IMR-90 (cell line): ENCODE measurements around the gene SWI5. TPM values are rescaled to one million over a fixed set of nuclear protein-coding genes. Genes with fewer than 3 reads are reported as not detected.

Experiments
- ATAC-seq: fragments of 200-7000 bp; cut with Tn5 transposase; 2 replicates; pipeline ENCODE4 v1.9.1; 2020; ENCODE audit warnings: low read depth, mild to moderate bottlenecking, moderate library complexity
- BruUV-seq: library from RNA; stranded (reverse); fragments of 400-500 nt; replicated peaks from 2 replicates; lab custom pipeline; 2021; lab: Mats Ljungman, UMichigan
- CTCF ChIA-PET: fragments of 300-600 bp; formaldehyde crosslinking; extraction: SDS; loops from one replicate; lab custom pipeline; 2021; ENCODE audit warnings: antibody characterized with exemption; lab: Yijun Ruan, JAX
- POLR2A ChIA-PET: fragments of 300-600 bp; sonication (Branson Sonifier 250); formaldehyde crosslinking; loops from one replicate; lab custom pipeline; 2022; ENCODE audit warnings: antibody characterized with exemption; ENCODE audit not compliant: unreplicated experiment; lab: Charles Lee
- DNase-seq: peaks from one replicate; pipeline ENCODE4 v3.0.0; 2013
- H2AFZ ChIP-seq: replicated peaks from 2 replicates; pipeline ENCODE3; 2013; ENCODE audit warnings: low read length, mild to moderate bottlenecking; ENCODE audit not compliant: poor library complexity
- H2AK5ac ChIP-seq: 2 replicates; pipeline ENCODE4 v1.6.1; 2013; ENCODE audit warnings: low read depth, low read length, inconsistent platforms
- H2AK9ac ChIP-seq: replicated peaks from 2 replicates; pipeline ENCODE3; 2013; ENCODE audit warnings: mild to moderate bottlenecking, low read depth, low read length, moderate library complexity; ENCODE audit not compliant: poor library complexity
- H2BK120ac ChIP-seq: 2 replicates; pipeline ENCODE4 v1.6.1; 2013; ENCODE audit warnings: low read depth, low read length, inconsistent platforms
- H2BK15ac ChIP-seq: 3 replicates; pipeline ENCODE4 v1.6.1; 2013; ENCODE audit warnings: low read depth, low read length, inconsistent platforms
- H2BK20ac ChIP-seq: 2 replicates; pipeline ENCODE4 v1.6.1; 2013; ENCODE audit warnings: low read depth, mild to moderate bottlenecking, inconsistent platforms, low read length, moderate library complexity
- H2BK5ac ChIP-seq: 2 replicates; pipeline ENCODE4 v1.6.1; 2013; ENCODE audit warnings: mild to moderate bottlenecking, low read depth, low read length, inconsistent platforms; ENCODE audit not compliant: poor library complexity, severe bottlenecking
- H3K14ac ChIP-seq: replicated peaks from 2 replicates; pipeline ENCODE4 v1.6.1; 2013; ENCODE audit warnings: low read depth, low read length, inconsistent platforms
- H3K18ac ChIP-seq: 2 replicates; pipeline ENCODE4 v1.6.1; 2013; ENCODE audit warnings: low read depth, low read length, control low read depth
- H3K23ac ChIP-seq: 2 replicates; pipeline ENCODE4 v1.6.1; 2013; ENCODE audit warnings: low read depth, low read length, inconsistent platforms
- H3K27ac ChIP-seq: 2 replicates; pipeline ENCODE4 v1.5.1; 2013; ENCODE audit warnings: mild to moderate bottlenecking, control low read depth, low read length; ENCODE audit not compliant: insufficient read depth
- H3K27me3 ChIP-seq: 2 replicates; pipeline ENCODE4 v1.6.1; 2013; ENCODE audit warnings: low read length; ENCODE audit not compliant: control insufficient read depth, insufficient read depth
- H3K36me3 ChIP-seq: 2 replicates; pipeline ENCODE4 v1.6.1; 2013; ENCODE audit warnings: low read length, mixed read lengths; ENCODE audit not compliant: control insufficient read depth, insufficient read depth
- H3K4ac ChIP-seq: 2 replicates; pipeline ENCODE4 v1.6.1; 2013; ENCODE audit warnings: low read depth, low read length, inconsistent platforms
- H3K4me1 ChIP-seq: 2 replicates; pipeline ENCODE4 v1.6.1; 2013; ENCODE audit warnings: low read length, mixed read lengths; ENCODE audit not compliant: control insufficient read depth, insufficient read depth
- H3K4me2 ChIP-seq: 2 replicates; pipeline ENCODE4 v1.6.1; 2013; ENCODE audit warnings: low read depth, mild to moderate bottlenecking, control low read depth, low read length, moderate library complexity
- H3K4me3 ChIP-seq: 2 replicates; pipeline ENCODE4 v1.5.1; 2013; ENCODE audit warnings: low read depth, mild to moderate bottlenecking, control low read depth, low read length, moderate library complexity; ENCODE audit not compliant: insufficient read depth
- H3K56ac ChIP-seq: 2 replicates; pipeline ENCODE4 v1.6.1; 2013; ENCODE audit warnings: low read length, inconsistent platforms; ENCODE audit not compliant: insufficient read depth; ENCODE audit errors: extremely low read depth
- H3K79me1 ChIP-seq, 2 experiments: 2 replicates each; pipeline ENCODE4 v1.6.1; 2013; ENCODE audit warnings: low read length in 2 of 2, inconsistent platforms in 1 of 2, low read depth in 1 of 2
- H3K9ac ChIP-seq: 2 replicates; pipeline ENCODE4 v1.6.1; 2013; ENCODE audit warnings: low read depth, low read length, control low read depth
- H3K9me1 ChIP-seq: 2 replicates; pipeline ENCODE4 v1.6.1; 2013; ENCODE audit warnings: low read length, inconsistent platforms; ENCODE audit not compliant: insufficient read depth
- H3K9me3 ChIP-seq: 2 replicates; pipeline ENCODE4 v1.6.1; 2013; ENCODE audit warnings: low read length; ENCODE audit not compliant: control insufficient read depth, insufficient read depth
- H4K20me1 ChIP-seq: 2 replicates; pipeline ENCODE4 v1.6.1; 2013; ENCODE audit warnings: low read length, inconsistent platforms; ENCODE audit not compliant: insufficient read depth
- H4K5ac ChIP-seq: 2 replicates; pipeline ENCODE4 v1.6.1; 2013; ENCODE audit warnings: mild to moderate bottlenecking, low read depth, low read length, control low read depth
- H4K8ac ChIP-seq, 2 experiments: 2 replicates each; pipeline ENCODE4 v1.6.1; 2013; ENCODE audit warnings: low read depth in 2 of 2, low read length in 2 of 2, control low read depth in 1 of 2, inconsistent platforms in 1 of 2
- H4K91ac ChIP-seq: 2 replicates; pipeline ENCODE4 v1.6.1; 2013; ENCODE audit warnings: low read depth, low read length, inconsistent platforms; ENCODE audit not compliant: insufficient read depth
- BHLHE40 ChIP-seq: fragments of 150-350 bp; IDR thresholded peaks from 2 replicates; pipeline ENCODE4 v1.6.1; 2016; ENCODE audit warnings: mild to moderate bottlenecking, low read depth, low read length
- CEBPB ChIP-seq: IDR thresholded peaks from 2 replicates; pipeline ENCODE4 v1.6.1; 2012; ENCODE audit warnings: low read depth, low read length, improper control_type of control experiment
- CHD1 ChIP-seq: IDR thresholded peaks from 2 replicates; pipeline ENCODE4 v1.6.1; 2012; ENCODE audit warnings: low read depth, low read length, improper control_type of control experiment
- CTCF ChIP-seq: conservative IDR thresholded peaks from 2 replicates; pipeline ENCODE4 v1.5.1; 2012; ENCODE audit warnings: mild to moderate bottlenecking, low read depth, low read length, improper control_type of control experiment
- ELK1 ChIP-seq: fragments of 150-350 bp; IDR thresholded peaks from 2 replicates; pipeline ENCODE4 v1.6.1; 2016; ENCODE audit warnings: low read depth, mild to moderate bottlenecking, low read length, moderate library complexity, borderline replicate concordance
- FOS ChIP-seq: fragments of 150-350 bp; IDR thresholded peaks from 2 replicates; pipeline ENCODE4 v1.6.1; 2016; ENCODE audit warnings: low read depth, low read length
- MAFK ChIP-seq: IDR thresholded peaks from 2 replicates; pipeline ENCODE4 v1.6.1; 2012; ENCODE audit warnings: low read depth, low read length, improper control_type of control experiment
- MXI1 ChIP-seq: IDR thresholded peaks from 2 replicates; pipeline ENCODE4 v1.6.1; 2012; ENCODE audit warnings: low read depth, mild to moderate bottlenecking, low read length, moderate library complexity, borderline replicate concordance
- NFE2L2 ChIP-seq: fragments of 150-350 bp; IDR thresholded peaks from 2 replicates; pipeline ENCODE4 v1.6.1; 2016; ENCODE audit warnings: low read depth, mild to moderate bottlenecking, low read length
- POLR2A ChIP-seq: IDR thresholded peaks from 2 replicates; pipeline ENCODE4 v1.6.1; 2012; ENCODE audit warnings: mild to moderate bottlenecking, low read depth, low read length
- RAD21 ChIP-seq: IDR thresholded peaks from 2 replicates; pipeline ENCODE4 v1.6.1; 2012; ENCODE audit warnings: low read length, improper control_type of control experiment
- RCOR1 ChIP-seq: IDR thresholded peaks from 2 replicates; pipeline ENCODE4 v1.6.1; 2012; ENCODE audit warnings: mild to moderate bottlenecking, low read length, improper control_type of control experiment; ENCODE audit not compliant: insufficient replicate concordance
- RFX5 ChIP-seq: IDR thresholded peaks from 2 replicates; pipeline ENCODE4 v1.8.0; 2012; ENCODE audit warnings: low read depth, mild to moderate bottlenecking, low read length, moderate library complexity
- SMC3 ChIP-seq: fragments of 150-350 bp; IDR thresholded peaks from 2 replicates; pipeline ENCODE4 v1.6.1; 2016; ENCODE audit warnings: low read depth, mild to moderate bottlenecking, antibody characterized with exemption, low read length, moderate library complexity
- USF2 ChIP-seq: fragments of 150-350 bp; IDR thresholded peaks from 2 replicates; pipeline ENCODE4 v1.6.1; 2017; ENCODE audit warnings: mild to moderate bottlenecking, antibody characterized with exemption, low read length, low read depth
- WGBS, 2 experiments: methylation state at CpG; one replicate each; pipeline versions ENCODE4 v1.1.5 to v1.1.7; 2013; ENCODE audit warnings: missing lambda C conversion rate in 2 of 2; ENCODE audit not compliant: insufficient read length in 1 of 2; ENCODE audit errors: extremely low coverage in 2 of 2; 5-methylcytosine and 5-hydroxymethylcytosine counted together
- dilution Hi-C: fragments of 300-500 bp; cut with HindIII; formaldehyde crosslinking; loops from one replicate; pipeline ENCODE4 v1.14.3; 2018; ENCODE audit warnings: low sequenced_read_pairs; ENCODE audit not compliant: unreplicated experiment
- in situ Hi-C: fragments of 300-500 bp; cut with MboI; formaldehyde crosslinking; loops from 3 replicates; pipeline ENCODE4 v1.14.3; 2019; ENCODE audit warnings: low sequenced_read_pairs, inconsistent platforms, mixed read lengths
- intact Hi-C: fragments of 100-400 bp; cut with micrococcal nuclease; formaldehyde crosslinking; loops from 2 replicates; pipeline ENCODE4 v1.10.0; 2022
- polyA plus RNA-seq, 3 experiments: library from polyadenylated mRNA; depleted of rRNA; stranded (reverse); fragments of >200 nt; gene quantifications; 2 replicates each; pipeline ENCODE4 v1.2.3, GENCODE V29; 2012; ENCODE audit warnings: low replicate concordance in 1 of 3
- total RNA-seq: library from RNA; depleted of rRNA; stranded (reverse); fragments of >200 nt; gene quantifications from 2 replicates; pipeline ENCODE4 v1.2.3, GENCODE V29; 2012

SWI5 gene
- total and polyA plus RNA-seq, 2 of the 4 experiments (the other 2 are of a cell fraction): 38.9 to 93.5 TPM

- TF ChIP-seq POLR2A: no peak
These were observed at the start of gene SWI5 (continued) for GRCh38 chr9:128276008-128276573.

- no peak overlapping the region for H3K9ac ChIP-seq
- H3K27me3 ChIP-seq: no peaks in the 10 kb centered on the region
- H4K5ac ChIP-seq: no peak overlapping the region
- CTCF ChIA-PET: no interaction called here
- no peak for DNase-seq
- no peak overlapping the region for H3K4me3 ChIP-seq
- 0 out of 2 replicates have a peak, but pooled peaks cover 2% of the 10 kb centered on the region for H3K36me3 ChIP-seq
- H3K56ac ChIP-seq: no peak overlapping the region
- H3K9me1 ChIP-seq: no peaks in the 10 kb centered on the region
- H4K91ac ChIP-seq: no peak overlapping the region
- no peaks in the 10 kb centered on the region for H4K20me1 ChIP-seq
- no peak overlapping the region for H3K4me2 ChIP-seq
- no peak overlapping the region for H3K14ac ChIP-seq
- H3K9me3 ChIP-seq: no peaks in the 10 kb centered on the region
- H3K18ac ChIP-seq: no peak overlapping the region
- H2AK5ac ChIP-seq: 0 out of 2 replicates have a peak overlapping the region, but pooled peaks have one; percentile 24
- dilution Hi-C loops: no loop called here
- in situ Hi-C loops: no loop called here
- no peaks in the 10 kb centered on the region for H3K4me1 ChIP-seq
- POLR2A ChIA-PET: no interaction called here
- no peak overlapping the region for H3K4ac ChIP-seq
- BruUV-seq: no TSS peak
- H4K8ac ChIP-seq: no peak overlapping the region
- no peak overlapping the region for H2BK120ac ChIP-seq
- no peak for TF ChIP-seq SMC3
- TF ChIP-seq MXI1: no peak
- TF ChIP-seq POLR2A: no peak
- TF ChIP-seq CHD1: no peak
- no peak for TF ChIP-seq FOS
- no peak for TF ChIP-seq ELK1
- TF ChIP-seq MAFK: no peak
- no peak for TF ChIP-seq RAD21
- no peak for TF ChIP-seq USF2
- no peak for TF ChIP-seq BHLHE40
- TF ChIP-seq CEBPB: no peak
- no peak for TF ChIP-seq CTCF
- no peak for TF ChIP-seq RFX5
- TF ChIP-seq RCOR1: no peak
- no peak for TF ChIP-seq NFE2L2
- no peak for ATAC-seq
- no peak overlapping the region for H2BK15ac ChIP-seq
- no peak overlapping the region for H2BK5ac ChIP-seq
- H3K23ac ChIP-seq: no peak overlapping the region
- H2AFZ ChIP-seq: no peak overlapping the region
- H2BK20ac ChIP-seq: no peak overlapping the region
- intact Hi-C loops: no loop called here
- no CpG with 5 or more reads among the region's 5 CpGs for WGBS, 2 experiments
- H3K79me1 ChIP-seq: no peaks in the 10 kb centered on the region
- no peak overlapping the region for H3K27ac ChIP-seq
- H2AK9ac ChIP-seq: no peak overlapping the region
These were observed 49.7 kb upstream of the SWI5 start for GRCh38 chr9:128226412-128226801.
